Tibial nerve (tissue), 4 donors: ENCODE measurements around the gene FAM25A. TPM values are rescaled to one million over a fixed set of nuclear protein-coding genes. Genes with fewer than 3 reads are reported as not detected.
"Not testable (repeated sequence)": the region's sequence is repeated elsewhere in the genome, so short reads cannot be mapped to it uniquely, and the experiment has no call there.

ENCODE experiments used
- DNase-seq, 2 donors: peaks; one replicate each; pipeline ENCODE4 v3.0.0-alpha.2; 2019; ENCODE audit warnings: low spot score in 2 of 2
- H3K27ac ChIP-seq, 4 donors: fragments of 200-600 bp; sonication (generic) in 3 of 4; one replicate each; pipeline ENCODE4 v1.5.1; 2017 to 2019; ENCODE audit warnings: mild to moderate bottlenecking in 1 of 4
- H3K27me3 ChIP-seq, 2 donors: fragments of 200-600 bp; sonication (generic) in 1 of 2; one replicate each; pipeline versions ENCODE4 v1.5.1 to v1.6.0; 2017 to 2019
- H3K36me3 ChIP-seq, 3 donors: fragments of 200-600 bp; sonication (generic); one replicate each; pipeline ENCODE4 v1.5.1; 2018 to 2019
- H3K4me1 ChIP-seq, 4 donors: fragments of 200-600 bp; sonication (generic) in 3 of 4; one replicate each; pipeline ENCODE4 v1.5.1; 2017 to 2019
- H3K4me3 ChIP-seq, 4 donors: fragments of 200-600 bp; sonication (generic) in 3 of 4; one replicate each; pipeline ENCODE4 v1.5.1; 2017 to 2019; ENCODE audit warnings: mild to moderate bottlenecking in 1 of 4, moderate library complexity in 1 of 4
- H3K9me3 ChIP-seq, 4 donors: fragments of 200-600 bp; sonication (generic) in 3 of 4; one replicate each; pipeline ENCODE4 v1.5.1; 2017 to 2019
- EP300 ChIP-seq, 2 donors: sonication (generic); formaldehyde crosslinking; IDR thresholded peaks; one replicate each; pipeline ENCODE4 v1.6.1; 2017; ENCODE audit warnings: antibody characterized with exemption in 2 of 2, mild to moderate bottlenecking in 1 of 2
- POLR2A ChIP-seq, 2 donors: fragments of 450-650 bp; IDR thresholded peaks; one replicate each; pipeline ENCODE4 v1.6.1; 2017; ENCODE audit warnings: antibody characterized with exemption in 2 of 2, mild to moderate bottlenecking in 2 of 2, moderate library complexity in 2 of 2
- WGBS, 2 donors: methylation state at CpG; one replicate each; pipeline ENCODE4 v1.1.5; 2018; 5-methylcytosine and 5-hydroxymethylcytosine counted together
- total RNA-seq, 4 donors: library from RNA; depleted of rRNA; stranded (reverse); fragments of >200 nt; gene quantifications; one replicate each; pipeline ENCODE4 v1.1.0, GENCODE V29; 2016
- TF ChIP-seq, protein P1 (sequence below), 5 experiments: fragments of 200-600 bp in 3 of 5; fragments of 450-650 bp in 2 of 5; sonication (generic) in 3 of 5; IDR thresholded peaks; one replicate each; pipeline ENCODE4 v1.5.1; 2016 to 2019; ENCODE audit warnings: antibody characterized with exemption in 5 of 5, mild to moderate bottlenecking in 3 of 5, moderate library complexity in 2 of 5

The FAM25A gene
- total RNA-seq, 4 donors from 2014 or later, result not detected

- WGBS, 2 donors, result 94 to 95% methylated on average over 15 to 27 of the region's 28 CpGs
- TF ChIP-seq, protein P1, sequence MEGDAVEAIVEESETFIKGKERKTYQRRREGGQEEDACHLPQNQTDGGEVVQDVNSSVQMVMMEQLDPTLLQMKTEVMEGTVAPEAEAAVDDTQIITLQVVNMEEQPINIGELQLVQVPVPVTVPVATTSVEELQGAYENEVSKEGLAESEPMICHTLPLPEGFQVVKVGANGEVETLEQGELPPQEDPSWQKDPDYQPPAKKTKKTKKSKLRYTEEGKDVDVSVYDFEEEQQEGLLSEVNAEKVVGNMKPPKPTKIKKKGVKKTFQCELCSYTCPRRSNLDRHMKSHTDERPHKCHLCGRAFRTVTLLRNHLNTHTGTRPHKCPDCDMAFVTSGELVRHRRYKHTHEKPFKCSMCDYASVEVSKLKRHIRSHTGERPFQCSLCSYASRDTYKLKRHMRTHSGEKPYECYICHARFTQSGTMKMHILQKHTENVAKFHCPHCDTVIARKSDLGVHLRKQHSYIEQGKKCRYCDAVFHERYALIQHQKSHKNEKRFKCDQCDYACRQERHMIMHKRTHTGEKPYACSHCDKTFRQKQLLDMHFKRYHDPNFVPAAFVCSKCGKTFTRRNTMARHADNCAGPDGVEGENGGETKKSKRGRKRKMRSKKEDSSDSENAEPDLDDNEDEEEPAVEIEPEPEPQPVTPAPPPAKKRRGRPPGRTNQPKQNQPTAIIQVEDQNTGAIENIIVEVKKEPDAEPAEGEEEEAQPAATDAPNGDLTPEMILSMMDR (IDR thresholded peaks at IDR 0.05), result no peak
- TF ChIP-seq EP300 (IDR thresholded peaks at IDR 0.05) (no peak), POLR2A (IDR thresholded peaks at IDR 0.05) (no peak)
- H3K9me3 ChIP-seq, result peaks cover 0 to 21% (median 0%) of the 10 kb centered on the region in 4 donors
- H3K4me3 ChIP-seq, result no peak overlapping the region
- no peak for DNase-seq
- no peak overlapping the region for H3K27ac ChIP-seq
- no peaks in the 10 kb centered on the region for H3K36me3 ChIP-seq
- no peaks in the 10 kb centered on the region for H3K27me3 ChIP-seq
- no peaks in the 10 kb centered on the region for H3K4me1 ChIP-seq
These were observed 11.0 kb downstream of the FAM25A start for GRCh38 chr10:87030912-87031635.

DNA sequence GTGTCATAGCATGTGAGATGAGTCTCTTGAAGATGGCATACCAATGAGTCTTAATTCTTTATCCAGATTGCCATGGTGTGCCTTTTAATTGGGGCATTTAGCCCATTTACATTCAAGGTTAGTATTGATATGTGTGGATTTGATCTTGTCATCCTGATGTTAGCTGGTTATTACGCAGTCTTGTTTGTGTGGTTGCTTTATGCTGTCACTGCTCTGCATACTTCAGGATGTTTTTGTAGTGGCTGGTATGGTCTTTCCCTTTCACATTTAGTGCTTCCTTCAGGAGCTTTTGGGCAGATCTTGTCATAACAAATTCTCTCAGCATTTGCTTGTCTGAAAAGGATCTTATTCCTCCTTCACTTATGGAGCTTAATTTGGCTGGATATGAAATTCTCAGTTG is 16.5 kb downstream of the FAM25A start:
- H3K4me3 ChIP-seq, result no peak overlapping the region
- no peaks in the 10 kb centered on the region for H3K27me3 ChIP-seq
- peaks cover 0 to 31% (median 0%) of the 10 kb centered on the region in 4 donors for H3K9me3 ChIP-seq
- TF ChIP-seq POLR2A (IDR thresholded peaks at IDR 0.05) (no peak), EP300 (IDR thresholded peaks at IDR 0.05) (no peak)
- TF ChIP-seq, protein P1 (IDR thresholded peaks at IDR 0.05), result no peak
- WGBS, 2 donors, result 95 to 100% methylated on average over 1 of the region's 1 CpG
- H3K27ac ChIP-seq, result no peak overlapping the region
- no peaks in the 10 kb centered on the region for H3K4me1 ChIP-seq
- H3K36me3 ChIP-seq, result peaks cover 0 to 10% (median 0%) of the 10 kb centered on the region in 3 donors
- DNase-seq, result no peak

DNA sequence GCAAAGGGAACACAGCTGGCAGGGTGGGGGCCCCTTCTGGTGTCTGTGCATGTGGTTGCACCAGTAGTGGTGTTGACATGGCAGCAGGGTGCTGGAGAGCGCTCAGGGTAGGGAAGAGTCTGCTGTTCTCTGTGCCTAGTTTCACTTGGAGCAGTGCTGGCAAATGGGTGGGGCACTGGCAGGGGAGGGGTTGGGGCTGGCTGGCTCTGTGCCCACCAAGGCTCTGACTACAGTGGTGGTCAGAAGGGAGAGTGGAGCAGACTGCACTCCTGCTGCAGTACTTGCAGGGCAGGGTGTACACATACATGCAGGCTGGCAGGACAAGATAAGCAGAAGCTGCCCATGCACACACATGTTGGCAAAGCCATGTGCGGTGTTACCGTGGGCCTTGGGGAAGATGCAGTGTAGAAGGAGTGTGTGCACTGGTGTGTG is 18.2 kb downstream of the FAM25A start:
- H3K4me1 ChIP-seq, result no peaks in the 10 kb centered on the region
- no peak overlapping the region for H3K4me3 ChIP-seq
- H3K36me3 ChIP-seq, result peaks cover 0 to 17% (median 0%) of the 10 kb centered on the region in 3 donors
- 96% methylated on average over 3 of the region's 3 CpGs for WGBS, 2 donors
- H3K27me3 ChIP-seq, result no peaks in the 10 kb centered on the region
- DNase-seq, result no peak
- peaks cover 0 to 28% (median 0%) of the 10 kb centered on the region in 4 donors for H3K9me3 ChIP-seq
- TF ChIP-seq POLR2A (IDR thresholded peaks at IDR 0.05) (no peak), EP300 (IDR thresholded peaks at IDR 0.05) (no peak)
- TF ChIP-seq, protein P1 (IDR thresholded peaks at IDR 0.05), result no peak
- no peak overlapping the region for H3K27ac ChIP-seq

DNA sequence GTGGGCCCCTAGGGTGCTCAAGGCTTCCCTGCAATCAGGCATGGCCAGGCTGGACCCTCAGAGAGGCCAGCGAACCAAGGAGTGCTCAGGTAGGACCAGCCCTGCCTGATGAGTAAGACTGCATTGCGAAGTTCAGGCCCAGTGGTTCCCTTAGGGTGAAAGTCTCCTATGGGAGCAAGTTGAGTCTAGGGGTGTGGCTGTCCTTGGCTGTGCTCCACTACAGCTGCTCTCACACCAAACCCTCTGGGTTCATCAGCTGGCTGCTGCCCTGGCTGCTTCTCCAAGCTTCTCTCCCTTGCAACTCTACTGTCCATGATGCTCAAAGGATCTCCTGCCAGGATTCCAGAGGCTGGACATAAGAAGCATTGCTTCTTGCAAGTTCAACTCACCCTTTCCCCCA is 18.7 kb downstream of the FAM25A start:
- DNase-seq, result no peak
- Histone ChIP-seq H3K27ac (no peak overlapping the region), H3K4me3 (no peak overlapping the region), H3K27me3 (no peaks in the 10 kb centered on the region), H3K36me3 (peaks cover 0 to 22% (median 0%) of the 10 kb centered on the region in 3 donors), H3K9me3 (peaks cover 0 to 28% (median 0%) of the 10 kb centered on the region in 4 donors), H3K4me1 (no peaks in the 10 kb centered on the region)
- 80 to 85% methylated on average over 1 to 2 of the region's 2 CpGs for WGBS, 2 donors
- TF ChIP-seq EP300 (IDR thresholded peaks at IDR 0.05) (no peak), POLR2A (IDR thresholded peaks at IDR 0.05) (no peak)
- TF ChIP-seq, protein P1 (IDR thresholded peaks at IDR 0.05), result no peak

GRCh38 chr10:87043579-87043978 is 23.5 kb downstream of the FAM25A start:
- WGBS, 2 donors, result 96 to 98% methylated on average over 7 of the region's 7 CpGs

More at GRCh38 chr10:87043579-87043978, 23.5 kb downstream of the FAM25A start:
- H3K4me3 ChIP-seq, DNase-seq, H3K27me3 ChIP-seq, H3K27ac ChIP-seq, H3K4me1 ChIP-seq: not testable (repeated sequence)
- peaks cover 0 to 17% (median 0%) of the 10 kb centered on the region in 4 donors for H3K9me3 ChIP-seq
- H3K36me3 ChIP-seq, result peaks cover 0 to 70% (median 0%) of the 10 kb centered on the region in 3 donors
